CD14-positive monocyte (primary cell): ENCODE measurements around the gene SYNJ2. TPM values are rescaled to one million over a fixed set of nuclear protein-coding genes. Genes with fewer than 3 reads are reported as not detected.

ENCODE experiments used
- DNase-seq, 3 donors: peaks; one replicate each; pipeline ENCODE4 v3.0.0-alpha.2; 2011 to 2022
- H2AFZ ChIP-seq: 2 replicates; pipeline ENCODE4 v1.6.0; 2012; ENCODE audit warnings: mild to moderate bottlenecking, low read depth, low read length, inconsistent platforms; ENCODE audit not compliant: insufficient read depth, poor library complexity, severe bottlenecking
- H3K27ac ChIP-seq, 2 donors: 1 replicate in 1 of 2; 2 replicates in 1 of 2; pipeline ENCODE4 v1.5.1; 2012 to 2013; ENCODE audit warnings: low read length in 2 of 2, control low read depth in 1 of 2, inconsistent platforms in 1 of 2, low read depth in 1 of 2, mild to moderate bottlenecking in 1 of 2
- H3K27me3 ChIP-seq, 2 donors: one replicate each; pipeline versions ENCODE4 v1.6.0 to v1.6.1; 2011 to 2013; ENCODE audit warnings: low read length in 2 of 2; ENCODE audit not compliant: control insufficient read depth in 2 of 2, insufficient read depth in 2 of 2
- H3K36me3 ChIP-seq, 2 donors: replicated peaks in 1 of 2; 1 replicate in 1 of 2; 2 replicates in 1 of 2; pipeline versions ENCODE4 v1.5.1 to v1.6.1; 2012 to 2013; ENCODE audit warnings: low read length in 2 of 2, control low read depth in 1 of 2, inconsistent platforms in 1 of 2, mild to moderate bottlenecking in 1 of 2; ENCODE audit not compliant: insufficient read depth in 2 of 2, control insufficient read depth in 1 of 2
- H3K4me1 ChIP-seq, 2 donors: 1 replicate in 1 of 2; 2 replicates in 1 of 2; pipeline versions ENCODE4 v1.5.1 to v1.6.1; 2012 to 2013; ENCODE audit warnings: low read length in 2 of 2, control low read depth in 1 of 2, inconsistent platforms in 1 of 2, mild to moderate bottlenecking in 1 of 2, moderate library complexity in 1 of 2; ENCODE audit not compliant: insufficient read depth in 2 of 2, control insufficient read depth in 1 of 2
- H3K4me2 ChIP-seq: replicated peaks from 2 replicates; pipeline ENCODE3; 2012; ENCODE audit warnings: low read length, moderate library complexity, mild to moderate bottlenecking; ENCODE audit not compliant: poor library complexity, severe bottlenecking; ENCODE audit errors: extremely low read depth
- H3K4me3 ChIP-seq, 3 experiments: fragments of 200-600 bp in 1 of 3; sonication (generic) in 1 of 3; replicated peaks in 1 of 3; 1 replicate in 2 of 3; 2 replicates in 1 of 3; pipeline ENCODE4 v1.5.1; 2011 to 2013; ENCODE audit warnings: low read length in 3 of 3, mild to moderate bottlenecking in 3 of 3, control low read depth in 2 of 3, low read depth in 2 of 3, inconsistent platforms in 1 of 3, moderate library complexity in 1 of 3
- H3K79me2 ChIP-seq: 2 replicates; pipeline ENCODE4 v1.6.0; 2012; ENCODE audit warnings: mild to moderate bottlenecking, control low read depth, inconsistent platforms, low read length, moderate library complexity; ENCODE audit not compliant: insufficient read depth
- H3K9ac ChIP-seq: 2 replicates; pipeline ENCODE4 v1.6.0; 2017; ENCODE audit warnings: low read length, mild to moderate bottlenecking; ENCODE audit not compliant: insufficient read depth, poor library complexity, severe bottlenecking
- H3K9me3 ChIP-seq, 2 donors: replicated peaks in 1 of 2; 1 replicate in 1 of 2; 2 replicates in 1 of 2; pipeline versions ENCODE4 v1.5.1 to v1.6.1; 2012 to 2013; ENCODE audit warnings: low read length in 2 of 2, control low read depth in 1 of 2; ENCODE audit not compliant: control insufficient read depth in 1 of 2, insufficient read depth in 1 of 2
- H4K20me1 ChIP-seq: 2 replicates; pipeline ENCODE4 v1.6.0; 2012; ENCODE audit warnings: mild to moderate bottlenecking, low read length, control low read depth, moderate library complexity; ENCODE audit not compliant: insufficient read depth
- H3K27ac Mint-ChIP-seq, 7 donors: one replicate each; pipeline ENCODE4 v1.8.0; 2020; ENCODE audit warnings: mild to moderate bottlenecking in 7 of 7, mixed read lengths in 7 of 7, moderate library complexity in 6 of 7, inconsistent platforms in 2 of 7
- H3K27me3 Mint-ChIP-seq, 3 donors: one replicate each; pipeline ENCODE4 v1.8.0; 2021 to 2022; ENCODE audit warnings: low read depth in 3 of 3, mild to moderate bottlenecking in 3 of 3, mixed read lengths in 3 of 3, moderate library complexity in 3 of 3, inconsistent platforms in 1 of 3
- H3K36me3 Mint-ChIP-seq, 2 donors: one replicate each; pipeline ENCODE4 v1.8.0; 2020; ENCODE audit warnings: mixed read lengths in 2 of 2, inconsistent platforms in 1 of 2, mild to moderate bottlenecking in 1 of 2
- H3K4me1 Mint-ChIP-seq: one replicate; pipeline ENCODE4 v1.8.0; 2020; ENCODE audit warnings: mild to moderate bottlenecking, mixed read lengths
- H3K4me3 Mint-ChIP-seq, 2 donors: one replicate each; pipeline ENCODE4 v1.8.0; 2020; ENCODE audit warnings: mild to moderate bottlenecking in 2 of 2, mixed read lengths in 2 of 2, moderate library complexity in 1 of 2
- H3K9me3 Mint-ChIP-seq, 7 donors: one replicate each; pipeline ENCODE4 v1.8.0; 2020 to 2022; ENCODE audit warnings: mixed read lengths in 7 of 7, mild to moderate bottlenecking in 6 of 7, moderate library complexity in 6 of 7, inconsistent platforms in 2 of 7
- CTCF ChIP-seq: fragments of 200-600 bp; IDR thresholded peaks from one replicate; pipeline ENCODE4 v1.8.0; 2022; ENCODE audit warnings: antibody characterized with exemption, mild to moderate bottlenecking
- WGBS: methylation state at CpG from one replicate; pipeline ENCODE4 v1.1.5; 2013; ENCODE audit warnings: missing lambda C conversion rate; ENCODE audit not compliant: insufficient coverage; 5-methylcytosine and 5-hydroxymethylcytosine counted together
- intact Hi-C, 2 donors: fragments of 100-400 bp; cut with micrococcal nuclease; formaldehyde crosslinking; loops; one replicate each; pipeline versions ENCODE4 v1.15.0 to v1.15.1; 2023
- polyA plus RNA-seq, 3 donors: library from polyadenylated mRNA; depleted of rRNA in 1 of 3; unstranded in 2 of 3; stranded (reverse) in 1 of 3; fragments of 300-500 nt in 2 of 3; fragments of >200 nt in 1 of 3; fragmentation: Illumina TruSeq in 2 of 3; gene quantifications; 1 replicate in 2 of 3; 2 replicates in 1 of 3; pipeline ENCODE4 v1.2.3, GENCODE V29; 2012 to 2021

SYNJ2 gene
- polyA plus RNA-seq, 3 donors, result 0.82 to 2.0 (median 1.6) TPM

GRCh38 chr6:158063736-158064135, 82.1 kb downstream of the SYNJ2 start:
- no peaks in the 10 kb centered on the region for H3K36me3 ChIP-seq
- intact Hi-C loops, result no loop called here
- no peak overlapping the region for H3K9ac ChIP-seq

GRCh38 chr6:158064725-158065251, 83.1 kb downstream of the SYNJ2 start:
- no peak overlapping the region for H3K4me2 ChIP-seq
- Mint-ChIP-seq H3K4me1 (peaks cover 20% of the 10 kb centered on the region), H3K27me3 (peaks cover 0 to 2% (median 0%) of the 10 kb centered on the region in 3 donors), H3K27ac (peak overlapping the region in 1 of 7 donors; percentile 77), H3K9me3 (peaks cover 0 to 9% (median 4%) of the 10 kb centered on the region in 7 donors), H3K4me3 (no peak overlapping the region), H3K36me3 (peaks cover 0 to 9% of the 10 kb centered on the region in 2 donors)
- H2AFZ ChIP-seq, result no peak overlapping the region
- no peaks in the 10 kb centered on the region for H3K27me3 ChIP-seq
- WGBS, result 94% methylated on average over 23 of the region's 24 CpGs
- TF ChIP-seq CTCF, result no peak
- intact Hi-C loops, result no loop called here
- no peak for DNase-seq
- no peak overlapping the region for H3K4me3 ChIP-seq
- no peak overlapping the region for H3K9ac ChIP-seq
- no peaks in the 10 kb centered on the region for H4K20me1 ChIP-seq
- H3K9me3 ChIP-seq, result peaks cover 0 to 2% of the 10 kb centered on the region in 2 donors
- H3K79me2 ChIP-seq, result no peaks in the 10 kb centered on the region
- H3K36me3 ChIP-seq, result no peaks in the 10 kb centered on the region
- H3K4me1 ChIP-seq, result peaks cover 24 to 29% of the 10 kb centered on the region in 2 donors
- no peak overlapping the region for H3K27ac ChIP-seq

More at GRCh38 chr6:158063736-158064135, 82.1 kb downstream of the SYNJ2 start:
- Histone ChIP-seq H3K27ac (no peak overlapping the region), H4K20me1 (no peaks in the 10 kb centered on the region), H2AFZ (no peak overlapping the region), H3K4me1 (peaks cover 28 to 31% of the 10 kb centered on the region in 2 donors), H3K9me3 (peaks cover 0 to 2% of the 10 kb centered on the region in 2 donors), H3K4me3 (no peak overlapping the region), H3K79me2 (no peaks in the 10 kb centered on the region), H3K27me3 (no peaks in the 10 kb centered on the region), H3K4me2 (no peak overlapping the region)
- Mint-ChIP-seq H3K4me3 (no peak overlapping the region), H3K9me3 (peaks cover 0 to 9% (median 4%) of the 10 kb centered on the region in 7 donors), H3K4me1 (peaks cover 18% of the 10 kb centered on the region), H3K27me3 (peaks cover 0 to 2% (median 0%) of the 10 kb centered on the region in 3 donors), H3K36me3 (peaks cover 0 to 9% of the 10 kb centered on the region in 2 donors), H3K27ac (no peak overlapping the region)
- no peak for DNase-seq
- no peak for TF ChIP-seq CTCF
- WGBS, result 100% methylated on average over 3 of the region's 11 CpGs
